ENCODE results near the gene HRH1. TPM values are rescaled to one million over a fixed set of nuclear protein-coding genes. Genes with fewer than 3 reads are reported as not detected.

Gene HRH1
- total and polyA plus RNA-seq, 2 of the 13 experiments (the other 11 are each of a cell fraction or from before 2014, with no cell fraction given), result not detected

- TF ChIP-seq MAFG (CRISPR knock-in tag; IDR thresholded peaks at IDR 0.05), result no peak
These were observed 25.3 kb upstream of the HRH1 start (continued) for GRCh38 chr3:11128682-11129632.

GRCh38 chr3:11130385-11130784 lies 23.9 kb upstream of the HRH1 start:
- Histone ChIP-seq H3K27me3 (ENCODE audit: control insufficient read depth in 1 of 2, insufficient read depth in 2 of 2, low read length in 2 of 2) (peaks cover 0 to 21% of the 10 kb centered on the region in 2 experiments; a peak in 1 of 5 replicates), H3K9me3 (ENCODE audit: low read length) (no peaks in the 10 kb centered on the region), H4K20me1 (ENCODE audit: insufficient read depth, low read length) (no peaks in the 10 kb centered on the region), H3K4me2 (ENCODE audit: low read depth, low read length) (no peak overlapping the region), H3K36me3 (replicated peaks in 1 of 2; ENCODE audit: control insufficient read depth in 1 of 2, insufficient read depth in 2 of 2, low read length in 2 of 2) (no peaks in the 10 kb centered on the region), H3K4me3 (replicated peaks in 1 of 3; ENCODE audit: insufficient read depth in 1 of 3, low read depth in 2 of 3, low read length in 3 of 3) (no peak overlapping the region), H3K27ac (ENCODE audit: extremely low read length, insufficient read depth, low read length) (no peak overlapping the region), H3K9ac (ENCODE audit: insufficient read depth, low read depth, low read length) (no peak overlapping the region), H3K4me1 (ENCODE audit: insufficient read depth, low read length) (no peaks in the 10 kb centered on the region), H2AFZ (ENCODE audit: low read length) (no peak overlapping the region), H3K79me2 (ENCODE audit: insufficient read depth, low read length) (no peaks in the 10 kb centered on the region)
- POLR2A ChIA-PET, result no interaction called here
- DNase-seq (ENCODE audit: low spot score) (no peak), ATAC-seq (no peak), FAIRE-seq (no peak)
- intact Hi-C loops (cut with micrococcal nuclease; ENCODE audit: unreplicated experiment), result no loop called here
- 17% methylated on average over 5 of the region's 7 CpGs for WGBS (ENCODE audit: low lambda C conversion rate)
- TF ChIP-seq MLLT10 (CRISPR knock-in tag; IDR thresholded peaks at IDR 0.05) (no peak), MYPOP (CRISPR knock-in tag; IDR thresholded peaks at IDR 0.05) (no peak)
- in situ Hi-C loops (cut with HindIII; ENCODE audit: extremely low pct_ligation_motif_present, low pct_unique_long_range_greater_than_20kb), result no loop called here
- no TSS peak for BruUV-seq (replicated peaks)
- CTCF ChIA-PET (ENCODE audit: low intra/inter-chr PET ratio, low total read pairs), result no interaction called here

- BruUV-seq (replicated peaks), result no TSS peak
- ATAC-seq (no peak), DNase-seq (ENCODE audit: low spot score) (no peak), FAIRE-seq (no peak)
- Histone ChIP-seq H3K27ac (ENCODE audit: extremely low read length, insufficient read depth, low read length) (no peak overlapping the region), H3K4me3 (replicated peaks in 1 of 3; ENCODE audit: insufficient read depth in 1 of 3, low read depth in 2 of 3, low read length in 3 of 3) (no peak overlapping the region), H3K9me3 (ENCODE audit: low read length) (no peaks in the 10 kb centered on the region), H2AFZ (ENCODE audit: low read length) (no peak overlapping the region), H3K36me3 (replicated peaks in 1 of 2; ENCODE audit: control insufficient read depth in 1 of 2, insufficient read depth in 2 of 2, low read length in 2 of 2) (no peaks in the 10 kb centered on the region), H3K27me3 (ENCODE audit: control insufficient read depth in 1 of 2, insufficient read depth in 2 of 2, low read length in 2 of 2) (peaks cover 0 to 22% of the 10 kb centered on the region in 2 experiments; a peak in 1 of 5 replicates), H3K79me2 (ENCODE audit: insufficient read depth, low read length) (no peaks in the 10 kb centered on the region), H3K4me1 (ENCODE audit: insufficient read depth, low read length) (no peaks in the 10 kb centered on the region), H3K9ac (ENCODE audit: insufficient read depth, low read depth, low read length) (no peak overlapping the region), H4K20me1 (ENCODE audit: insufficient read depth, low read length) (no peaks in the 10 kb centered on the region), H3K4me2 (ENCODE audit: low read depth, low read length) (no peak overlapping the region)
- in situ Hi-C loops (cut with HindIII; ENCODE audit: extremely low pct_ligation_motif_present, low pct_unique_long_range_greater_than_20kb), result no loop called here
- 29% methylated on average over 3 of the region's 5 CpGs for WGBS (ENCODE audit: low lambda C conversion rate)
- ChIA-PET POLR2A (no interaction called here), CTCF (ENCODE audit: low intra/inter-chr PET ratio, low total read pairs) (no interaction called here)
- intact Hi-C loops (cut with micrococcal nuclease; ENCODE audit: unreplicated experiment), result no loop called here
- TF ChIP-seq PCBP2 (optimal IDR thresholded peaks at IDR 0.05; ENCODE audit: low read depth, low read length, poor library complexity, severe bottlenecking) (no peak), PBX3 (CRISPR knock-in tag; IDR thresholded peaks at IDR 0.05; ENCODE audit: borderline replicate concordance) (no peak), ZNF235 (CRISPR knock-in tag; IDR thresholded peaks at IDR 0.05; ENCODE audit: borderline replicate concordance) (no peak), JUN (CRISPR knock-in tag; IDR thresholded peaks at IDR 0.05) (no peak), ZNF12 (CRISPR knock-in tag; IDR thresholded peaks at IDR 0.05) (no peak), HOMEZ (CRISPR knock-in tag; IDR thresholded peaks at IDR 0.05; ENCODE audit: low read depth) (no peak), NR2F2 (IDR thresholded peaks at IDR 0.05; ENCODE audit: borderline replicate concordance, low read depth) (no peak), SMARCC2 (IDR thresholded peaks at IDR 0.05) (no peak), ZNF678 (CRISPR knock-in tag; IDR thresholded peaks at IDR 0.05) (no peak), ESRRA (CRISPR knock-in tag; IDR thresholded peaks at IDR 0.05; ENCODE audit: low read depth) (no peak)
These were observed 22.9 kb upstream of the HRH1 start for GRCh38 chr3:11131371-11131770.
